ENCODE data around the gene MYBBP1A.
"Not testable (repeated sequence)": the region's sequence is repeated elsewhere in the genome, so short reads cannot be mapped to it uniquely, and the experiment has no call there.

MYBBP1A gene

DNA sequence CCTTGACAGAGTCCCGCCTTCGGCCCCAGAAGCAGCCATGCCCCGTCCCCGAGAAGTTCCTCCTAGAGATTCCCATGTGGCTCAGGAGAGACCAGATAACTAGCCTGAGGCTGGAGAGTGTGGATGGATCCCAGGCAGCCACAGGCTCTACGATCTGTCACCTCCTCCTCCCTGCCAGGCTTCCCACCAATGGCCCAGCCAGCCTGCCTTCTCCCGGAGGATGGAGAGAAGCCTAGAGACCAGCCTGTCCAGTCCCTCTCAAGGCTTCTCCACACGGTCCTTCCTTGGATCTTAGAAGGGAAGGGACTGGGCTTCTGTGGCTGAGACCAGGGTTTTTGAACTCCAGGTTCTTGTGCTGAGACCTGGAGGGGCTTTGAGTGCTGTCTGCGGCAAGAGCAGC, 27.5 kb upstream of the MYBBP1A start:
- TF ChIP-seq, protein P1, sequence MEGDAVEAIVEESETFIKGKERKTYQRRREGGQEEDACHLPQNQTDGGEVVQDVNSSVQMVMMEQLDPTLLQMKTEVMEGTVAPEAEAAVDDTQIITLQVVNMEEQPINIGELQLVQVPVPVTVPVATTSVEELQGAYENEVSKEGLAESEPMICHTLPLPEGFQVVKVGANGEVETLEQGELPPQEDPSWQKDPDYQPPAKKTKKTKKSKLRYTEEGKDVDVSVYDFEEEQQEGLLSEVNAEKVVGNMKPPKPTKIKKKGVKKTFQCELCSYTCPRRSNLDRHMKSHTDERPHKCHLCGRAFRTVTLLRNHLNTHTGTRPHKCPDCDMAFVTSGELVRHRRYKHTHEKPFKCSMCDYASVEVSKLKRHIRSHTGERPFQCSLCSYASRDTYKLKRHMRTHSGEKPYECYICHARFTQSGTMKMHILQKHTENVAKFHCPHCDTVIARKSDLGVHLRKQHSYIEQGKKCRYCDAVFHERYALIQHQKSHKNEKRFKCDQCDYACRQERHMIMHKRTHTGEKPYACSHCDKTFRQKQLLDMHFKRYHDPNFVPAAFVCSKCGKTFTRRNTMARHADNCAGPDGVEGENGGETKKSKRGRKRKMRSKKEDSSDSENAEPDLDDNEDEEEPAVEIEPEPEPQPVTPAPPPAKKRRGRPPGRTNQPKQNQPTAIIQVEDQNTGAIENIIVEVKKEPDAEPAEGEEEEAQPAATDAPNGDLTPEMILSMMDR (IDR thresholded peaks at IDR 0.05; ENCODE audit: borderline replicate concordance, insufficient read depth, low read depth, low read length) = no peak
- H3K4me3 ChIP-seq (ENCODE audit: low read depth, low read length) = no peak overlapping the region

DNA sequence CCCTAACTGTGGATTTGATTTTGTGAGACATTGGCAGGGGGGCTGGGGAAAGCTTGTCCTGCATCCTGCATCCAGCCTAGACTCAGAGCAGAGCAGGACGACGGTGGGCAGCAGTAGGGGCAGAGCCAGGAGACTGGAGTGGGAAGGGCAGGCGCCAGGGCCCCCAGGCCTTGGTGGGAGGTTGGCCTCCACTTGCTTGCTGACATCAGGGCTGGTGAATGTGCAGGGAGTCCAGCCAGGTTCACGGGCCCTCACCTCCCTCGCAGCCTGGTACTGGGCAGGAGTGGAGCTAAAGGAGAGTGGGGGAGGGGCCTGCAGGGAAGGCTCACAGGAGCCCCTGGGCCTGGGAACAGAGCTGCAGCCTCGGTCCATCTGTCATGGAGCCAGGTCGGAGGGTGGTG, 26.9 kb upstream of the MYBBP1A start:
- TF ChIP-seq, protein P1 (IDR thresholded peaks at IDR 0.05; ENCODE audit: borderline replicate concordance, insufficient read depth, low read depth, low read length) = no peak
- H3K4me3 ChIP-seq (ENCODE audit: low read depth, low read length) = no peak overlapping the region

DNA sequence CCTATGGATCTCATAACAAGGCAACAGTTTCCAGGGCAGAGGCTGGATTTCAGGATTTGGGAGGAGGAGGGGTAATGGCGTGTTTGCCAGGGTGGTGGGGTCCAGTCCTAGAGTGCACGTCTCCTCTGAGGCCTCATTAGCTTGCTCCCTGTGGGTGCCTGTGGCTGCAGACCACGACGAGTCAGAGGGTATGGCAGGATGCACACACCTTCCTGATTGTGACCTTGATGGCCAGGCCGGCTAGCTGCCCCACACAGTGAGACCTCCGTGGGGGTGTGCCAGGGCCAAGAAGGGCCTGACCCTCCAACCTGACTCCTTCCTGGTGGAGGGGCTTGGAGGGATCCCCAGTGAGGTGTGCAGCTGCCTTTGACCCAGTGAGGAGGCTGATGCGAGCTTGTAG, 25.1 kb upstream of the MYBBP1A start:
- TF ChIP-seq, protein P1 (IDR thresholded peaks at IDR 0.05; ENCODE audit: borderline replicate concordance, insufficient read depth, low read depth, low read length) = no peak
- H3K4me3 ChIP-seq (ENCODE audit: low read depth, low read length) = no peak overlapping the region

DNA sequence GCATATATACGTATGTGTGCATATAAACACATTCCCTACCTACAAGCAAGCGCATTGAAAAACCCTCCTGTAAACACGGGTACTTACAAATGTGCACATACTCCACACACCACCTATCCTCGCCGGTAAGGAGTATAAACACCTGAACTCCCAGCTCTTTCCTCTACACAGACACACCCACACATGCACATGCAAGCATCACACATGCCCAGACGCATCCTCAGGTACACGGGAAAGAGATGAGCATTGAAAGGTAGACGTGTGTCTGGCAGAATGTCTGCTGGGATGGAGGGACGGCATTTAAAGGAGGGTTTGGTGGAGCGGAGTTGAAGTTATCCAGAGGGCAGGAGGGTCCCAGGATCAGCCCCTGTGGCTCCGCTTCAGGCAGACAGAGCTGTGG, 24.5 kb upstream of the MYBBP1A start:
- TF ChIP-seq, protein P1 (IDR thresholded peaks at IDR 0.05; ENCODE audit: borderline replicate concordance, insufficient read depth, low read depth, low read length) = no peak

DNA sequence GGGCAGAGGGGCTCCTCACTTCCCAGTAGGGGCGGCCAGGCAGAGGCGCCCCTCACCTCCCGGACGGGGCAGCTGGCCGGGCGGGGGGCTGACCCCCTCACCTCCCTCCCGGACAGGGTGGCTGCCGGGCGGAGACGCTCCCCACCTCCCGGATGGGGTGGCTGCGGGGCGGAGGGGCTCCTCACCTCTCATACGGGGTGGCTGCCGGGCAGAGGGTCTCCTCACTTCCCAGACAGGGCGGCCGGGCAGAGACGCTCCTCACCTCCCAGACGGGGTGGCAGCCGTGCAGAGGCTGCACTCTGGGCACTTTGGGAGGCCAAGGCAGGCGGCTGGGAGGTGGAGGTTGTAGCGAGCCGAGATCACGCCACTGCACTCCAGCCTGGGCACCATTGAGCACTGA, 23.2 kb upstream of the MYBBP1A start:
- not testable (repeated sequence) for H3K4me3 ChIP-seq (ENCODE audit: low read depth, low read length)

More for the DNA sequence above, 24.5 kb upstream of the MYBBP1A start:
- no peak overlapping the region for H3K4me3 ChIP-seq (ENCODE audit: low read depth, low read length)

DNA sequence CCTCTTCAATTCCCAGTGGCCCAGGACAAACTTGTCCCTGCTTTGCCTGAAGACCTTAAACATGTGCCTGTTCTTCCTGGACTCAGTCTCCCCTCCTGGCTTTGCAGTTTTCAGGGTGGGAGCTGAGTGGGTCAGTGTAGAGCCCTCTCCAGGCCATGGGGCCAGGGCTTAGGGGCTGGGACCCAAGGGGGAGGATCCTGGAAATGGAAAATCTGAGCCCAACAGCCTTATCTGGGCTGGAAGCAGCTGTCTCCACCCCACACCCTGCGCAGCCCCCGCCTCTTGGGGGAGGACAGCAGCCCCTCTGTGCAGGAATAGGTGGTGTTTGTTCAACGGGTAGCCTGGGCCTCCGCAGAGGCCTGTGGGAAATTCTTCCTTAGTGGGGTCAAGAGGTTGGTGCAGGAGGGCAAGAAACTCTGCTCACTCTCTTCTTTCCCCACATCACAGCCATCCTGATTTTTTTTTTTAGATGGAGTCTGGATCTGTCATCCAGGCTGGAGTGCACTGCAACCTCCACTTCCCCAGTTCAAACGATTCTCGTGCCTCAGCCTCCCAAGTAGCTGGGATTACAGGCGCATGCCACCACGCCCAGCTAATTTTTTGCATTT, 22.3 kb upstream of the MYBBP1A start:
- TF ChIP-seq, protein P1 (IDR thresholded peaks at IDR 0.05; ENCODE audit: borderline replicate concordance, insufficient read depth, low read depth, low read length) = no peak
- no peak overlapping the region for H3K4me3 ChIP-seq (ENCODE audit: low read depth, low read length)

DNA sequence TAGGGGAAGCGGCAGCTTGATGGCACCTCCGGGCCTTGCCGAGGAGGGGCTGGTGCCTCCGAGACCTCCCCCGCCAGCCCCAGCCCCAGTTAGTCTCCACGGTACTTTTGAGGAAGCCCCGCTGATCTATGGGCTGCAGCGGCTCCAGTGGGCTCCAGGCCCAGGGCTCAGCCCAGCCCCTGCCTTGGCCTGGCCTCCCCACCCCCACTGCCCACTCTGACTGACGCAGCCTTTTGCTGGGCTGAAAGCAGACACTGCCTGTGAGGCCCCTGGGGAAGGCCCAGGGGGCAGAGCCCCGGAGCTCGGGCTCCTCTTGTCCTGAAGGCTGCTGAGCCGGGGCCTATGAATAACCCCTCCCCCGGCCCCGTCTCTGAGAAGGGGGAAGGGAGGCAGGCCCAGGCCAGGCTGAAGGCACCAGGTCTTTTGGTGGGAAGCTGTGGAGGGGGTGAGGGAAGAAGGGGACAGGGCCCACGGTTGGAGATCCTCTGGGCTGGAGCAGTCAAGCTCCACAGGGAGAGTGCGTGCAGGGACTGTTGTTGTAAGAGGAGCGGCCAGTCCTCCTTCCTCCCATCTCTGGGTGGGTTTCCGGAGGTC, 21.6 kb upstream of the MYBBP1A start:
- TF ChIP-seq, protein P1 (IDR thresholded peaks at IDR 0.05; ENCODE audit: borderline replicate concordance, insufficient read depth, low read depth, low read length) = no peak
- no peak overlapping the region for H3K4me3 ChIP-seq (ENCODE audit: low read depth, low read length)

Data from GM12875 (cell line).